A673 (cell line): ENCODE results near the gene IQGAP3. TPM values are rescaled to one million over a fixed set of nuclear protein-coding genes. Genes with fewer than 3 reads are reported as not detected.

Source experiments
- BruUV-seq: library from RNA; stranded (reverse); fragments of 400-500 nt; replicated peaks from 2 replicates; lab custom pipeline; 2021; lab: Mats Ljungman, UMichigan
- CTCF ChIA-PET: fragments of 300-600 bp; sonication (Branson Sonifier 250); formaldehyde crosslinking; loops from one replicate; lab custom pipeline; 2022; ENCODE audit warnings: antibody characterized with exemption; lab: Charles Lee
- POLR2A ChIA-PET: fragments of 300-600 bp; sonication (Branson Sonifier 250); formaldehyde crosslinking; loops from one replicate; lab custom pipeline; 2022; ENCODE audit warnings: antibody characterized with exemption; ENCODE audit not compliant: low non-redundant PET; lab: Charles Lee
- DNase-seq: peaks from one replicate; pipeline ENCODE4 v3.0.0-alpha.2; 2015; ENCODE audit warnings: low spot score
- H3K27ac ChIP-seq: fragments of 200-600 bp; sonication (generic); 2 replicates; pipeline ENCODE4 v1.5.1; 2016; ENCODE audit warnings: mixed run types, low read depth, mild to moderate bottlenecking, mixed read lengths, antibody characterized with exemption, low read length; ENCODE audit not compliant: poor library complexity, severe bottlenecking
- H3K27me3 ChIP-seq: fragments of 200-600 bp; sonication (generic); replicated peaks from 2 replicates; pipeline ENCODE4 v1.6.1; 2017; ENCODE audit warnings: mixed run types, low read depth, mild to moderate bottlenecking, mixed read lengths, antibody characterized with exemption, low read length; ENCODE audit not compliant: insufficient read depth, poor library complexity
- H3K36me3 ChIP-seq: fragments of 200-600 bp; sonication (generic); 2 replicates; pipeline ENCODE4 v1.6.1; 2016; ENCODE audit warnings: mixed run types, mild to moderate bottlenecking, mixed read lengths, antibody characterized with exemption, low read length; ENCODE audit not compliant: insufficient read depth, poor library complexity, severe bottlenecking
- H3K4me1 ChIP-seq: fragments of 200-600 bp; sonication (generic); 2 replicates; pipeline ENCODE4 v1.6.1; 2017; ENCODE audit warnings: mixed run types, mild to moderate bottlenecking, mixed read lengths, antibody characterized with exemption, low read length; ENCODE audit not compliant: insufficient read depth, poor library complexity, severe bottlenecking
- H3K4me3 ChIP-seq: fragments of 200-600 bp; sonication (generic); 2 replicates; pipeline ENCODE4 v1.5.1; 2016; ENCODE audit warnings: low read depth, mixed run types, mild to moderate bottlenecking, mixed read lengths, low read length; ENCODE audit not compliant: poor library complexity, severe bottlenecking
- H3K9me3 ChIP-seq: fragments of 200-600 bp; sonication (generic); 2 replicates; pipeline ENCODE4 v1.6.1; 2016; ENCODE audit warnings: mixed run types, low read depth, mild to moderate bottlenecking, mixed read lengths, antibody characterized with exemption, low read length; ENCODE audit not compliant: poor library complexity, severe bottlenecking
- EZH2 ChIP-seq: fragments of 200-600 bp; sonication (generic); IDR thresholded peaks from 2 replicates; pipeline ENCODE4 v1.6.1; 2017; ENCODE audit warnings: borderline replicate concordance, low read depth, mild to moderate bottlenecking, mixed read lengths, antibody characterized with exemption, low read length; ENCODE audit not compliant: poor library complexity, severe bottlenecking
- intact Hi-C: fragments of 100-400 bp; cut with micrococcal nuclease; formaldehyde crosslinking; loops from one replicate; pipeline ENCODE4 v1.10.0; 2022; ENCODE audit not compliant: unreplicated experiment
- total RNA-seq: library from RNA; stranded (reverse); gene quantifications from 2 replicates; pipeline ENCODE4 v1.2.3, GENCODE V29; 2021
- TF ChIP-seq, protein P1 (sequence below): fragments of 300-800, 200-600 bp; sonication (generic); conservative IDR thresholded peaks from 2 replicates; pipeline ENCODE4 v1.5.1; 2017; ENCODE audit warnings: low read depth, mild to moderate bottlenecking, antibody characterized with exemption, low read length, moderate library complexity, mixed read lengths

The IQGAP3 gene
- total RNA-seq, 1 experiment from 2014 or later = 37.5 TPM

GRCh38 chr1:156577550-156577949 is 5.2 kb upstream of the IQGAP3 start:
- ChIA-PET CTCF (no interaction called here), POLR2A (no interaction called here)
- intact Hi-C loops = no loop called here
- no peak for DNase-seq
- H3K9me3 ChIP-seq = no peaks in the 10 kb centered on the region
- no peak overlapping the region for H3K4me3 ChIP-seq
- no peak overlapping the region for H3K27ac ChIP-seq
- BruUV-seq = no TSS peak
- H3K4me1 ChIP-seq = no peaks in the 10 kb centered on the region
- H3K36me3 ChIP-seq = no peaks in the 10 kb centered on the region
- TF ChIP-seq EZH2 = no peak
- TF ChIP-seq, protein P1, sequence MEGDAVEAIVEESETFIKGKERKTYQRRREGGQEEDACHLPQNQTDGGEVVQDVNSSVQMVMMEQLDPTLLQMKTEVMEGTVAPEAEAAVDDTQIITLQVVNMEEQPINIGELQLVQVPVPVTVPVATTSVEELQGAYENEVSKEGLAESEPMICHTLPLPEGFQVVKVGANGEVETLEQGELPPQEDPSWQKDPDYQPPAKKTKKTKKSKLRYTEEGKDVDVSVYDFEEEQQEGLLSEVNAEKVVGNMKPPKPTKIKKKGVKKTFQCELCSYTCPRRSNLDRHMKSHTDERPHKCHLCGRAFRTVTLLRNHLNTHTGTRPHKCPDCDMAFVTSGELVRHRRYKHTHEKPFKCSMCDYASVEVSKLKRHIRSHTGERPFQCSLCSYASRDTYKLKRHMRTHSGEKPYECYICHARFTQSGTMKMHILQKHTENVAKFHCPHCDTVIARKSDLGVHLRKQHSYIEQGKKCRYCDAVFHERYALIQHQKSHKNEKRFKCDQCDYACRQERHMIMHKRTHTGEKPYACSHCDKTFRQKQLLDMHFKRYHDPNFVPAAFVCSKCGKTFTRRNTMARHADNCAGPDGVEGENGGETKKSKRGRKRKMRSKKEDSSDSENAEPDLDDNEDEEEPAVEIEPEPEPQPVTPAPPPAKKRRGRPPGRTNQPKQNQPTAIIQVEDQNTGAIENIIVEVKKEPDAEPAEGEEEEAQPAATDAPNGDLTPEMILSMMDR = no peak
- H3K27me3 ChIP-seq = no peaks in the 10 kb centered on the region

DNA sequence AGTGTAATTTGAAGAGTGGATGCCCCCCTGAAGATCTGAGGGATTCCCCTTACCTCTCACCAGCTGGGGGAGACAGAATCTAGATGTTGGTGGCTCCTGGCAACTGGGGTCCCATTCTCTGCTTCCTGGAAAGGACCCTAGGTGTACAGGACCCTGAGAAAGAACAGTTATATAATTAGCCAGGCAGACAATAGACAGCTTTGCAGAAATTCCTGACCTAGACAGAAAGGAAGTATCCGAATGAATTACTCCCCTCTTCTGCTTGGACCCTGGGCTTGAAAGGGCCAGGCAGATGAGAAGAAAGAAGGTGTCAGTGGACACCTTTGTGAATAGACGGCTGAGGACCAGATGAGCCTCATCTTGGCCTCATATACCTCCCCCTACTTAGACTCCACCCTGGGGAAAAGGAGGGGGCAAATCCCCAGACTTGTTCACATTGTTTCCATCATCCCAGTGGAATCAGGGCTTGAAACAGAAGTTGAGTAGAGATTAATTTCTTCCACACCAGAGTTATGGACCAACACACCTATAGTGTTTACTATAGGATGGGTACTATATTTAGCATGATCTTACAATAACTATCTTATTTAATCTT is 1.8 kb upstream of the IQGAP3 start:
- ChIA-PET POLR2A (no interaction called here), CTCF (no interaction called here)
- no peak for DNase-seq
- TF ChIP-seq, protein P1 = no peak
- TF ChIP-seq EZH2 = no peak
- no TSS peak for BruUV-seq
- Histone ChIP-seq H3K27ac (no peak overlapping the region), H3K36me3 (peaks cover 6% of the 10 kb centered on the region), H3K9me3 (no peaks in the 10 kb centered on the region), H3K4me1 (no peaks in the 10 kb centered on the region), H3K4me3 (no peak overlapping the region), H3K27me3 (no peaks in the 10 kb centered on the region)
- intact Hi-C loops = loop anchor here (5.0 kb wide), 1 partner anchor 92 kb away; no protein-coding TSS in a partner anchor

GRCh38 chr1:156572663-156573018 is 276 bp upstream of the IQGAP3 start:
- H3K27me3 ChIP-seq = no peaks in the 10 kb centered on the region
- POLR2A ChIA-PET = no interaction called here
- H3K27ac ChIP-seq = no peak overlapping the region
- intact Hi-C loops = loop anchor here (5.0 kb wide), 1 partner anchor 90 kb away; no protein-coding TSS in a partner anchor
- no peak for TF ChIP-seq EZH2
- TF ChIP-seq, protein P1 = no peak
- peak overlapping the region; percentile 80 for H3K4me3 ChIP-seq
- BruUV-seq = no TSS peak
- H3K9me3 ChIP-seq = no peaks in the 10 kb centered on the region
- no peak for DNase-seq
- CTCF ChIA-PET = no interaction called here
- H3K4me1 ChIP-seq = no peaks in the 10 kb centered on the region
- H3K36me3 ChIP-seq = peaks cover 11% of the 10 kb centered on the region
